Kidney (tissue), 14 donors: ENCODE data around the gene EDEM2. TPM values are rescaled to one million over a fixed set of nuclear protein-coding genes. Genes with fewer than 3 reads are reported as not detected.

Source experiments
- DNase-seq, 5 donors: peaks; one replicate each; pipeline ENCODE4 v3.0.0-alpha.2; 2013 to 2020
- FAIRE-seq: peaks from 2 replicates; lab custom pipeline; 2012; peaks lifted over from hg19 to GRCh38; lab: Jason Lieb, UNC
- H3K27ac ChIP-seq, 2 donors: one replicate each; pipeline ENCODE4 v1.7.0; 2013; ENCODE audit warnings: low read depth in 2 of 2, low read length in 2 of 2, inconsistent platforms in 1 of 2
- H3K27me3 ChIP-seq: one replicate; pipeline ENCODE4 v1.7.1; 2013; ENCODE audit warnings: low read length, inconsistent platforms; ENCODE audit not compliant: control insufficient read depth, insufficient read depth
- H3K36me3 ChIP-seq, 3 donors: one replicate each; pipeline versions ENCODE4 v1.7.0 to v1.7.1; 2013; ENCODE audit warnings: low read length in 3 of 3, control low read depth in 1 of 3, inconsistent platforms in 1 of 3; ENCODE audit not compliant: insufficient read depth in 3 of 3, control insufficient read depth in 2 of 3
- H3K4me1 ChIP-seq, 3 donors: one replicate each; pipeline versions ENCODE4 v1.7.0 to v1.7.1; 2013; ENCODE audit warnings: low read length in 3 of 3, inconsistent platforms in 1 of 3, low read depth in 1 of 3; ENCODE audit not compliant: control insufficient read depth in 2 of 3, insufficient read depth in 2 of 3
- H3K4me3 ChIP-seq, 3 donors: one replicate each; pipeline versions ENCODE4 v1.7.0 to v1.8.1; 2013; ENCODE audit warnings: low read length in 3 of 3, control low read depth in 1 of 3, inconsistent platforms in 1 of 3
- H3K9ac ChIP-seq, 3 donors: one replicate each; pipeline versions ENCODE4 v1.7.0 to v1.7.1; 2013; ENCODE audit warnings: low read length in 3 of 3, control low read depth in 1 of 3, inconsistent platforms in 1 of 3
- H3K9me3 ChIP-seq, 3 donors: one replicate each; pipeline versions ENCODE4 v1.7.0 to v1.7.1; 2013; ENCODE audit warnings: low read length in 3 of 3, control low read depth in 1 of 3, inconsistent platforms in 1 of 3; ENCODE audit not compliant: control insufficient read depth in 2 of 3, insufficient read depth in 1 of 3
- CTCF ChIP-seq: IDR thresholded peaks from 3 replicates; pipeline ENCODE4 v1.5.1; 2012; ENCODE audit warnings: mild to moderate bottlenecking, moderate library complexity, borderline replicate concordance; ENCODE audit not compliant: insufficient read depth; ENCODE audit errors: extremely low read depth
- intact Hi-C: fragments of 100-400 bp; cut with DNase I; formaldehyde crosslinking; loops from one replicate; pipeline ENCODE4 v1.11.1; 2022
- polyA plus RNA-seq: library from polyadenylated mRNA; stranded (reverse); fragments of 350-450 nt; fragmentation: Illumina TruSeq; extraction: RNeasy Lipid Tissue Mini Kit (QIAGEN cat#74804); gene quantifications from one replicate; pipeline ENCODE4 v1.2.3, GENCODE V29; 2014; ENCODE audit warnings: low read depth, low replicate concordance; ENCODE audit not compliant: insufficient read depth
- total RNA-seq: library from RNA; stranded (reverse); fragmentation: NEBNext Ultra II Directional; extraction: Animal tissue kit (Norgen Biotek cat#: 25700); gene quantifications from one replicate; pipeline ENCODE4 v1.2.1, GENCODE V29; 2021
- donor health status: control.
- donor health status: control.
- donor health status: control.
- donor health status: control.
- donor health status: control.
- donor health status: DM: yes; HTN: yes; CAD: no.
- donor health status: Normal renal cell carcinoma (clear cell type).

EDEM2 gene
- total and polyA plus RNA-seq, 2 donors from 2014 or later: 27.1 to 30.0 TPM

- Histone ChIP-seq H3K36me3 (peaks cover 5 to 34% (median 25%) of the 10 kb centered on the region in 3 donors), H3K9ac (no peak overlapping the region), H3K9me3 (no peaks in the 10 kb centered on the region), H3K4me3 (no peak overlapping the region), H3K4me1 (peaks cover 0 to 2% (median 0%) of the 10 kb centered on the region in 3 donors), H3K27me3 (no peaks in the 10 kb centered on the region), H3K27ac (no peak overlapping the region)
- no peak for FAIRE-seq
- no peak for DNase-seq
- intact Hi-C loops: no loop called here
- TF ChIP-seq CTCF: no peak
Observed at GRCh38 chr20:35133735-35134134, 13.4 kb downstream of the EDEM2 start.

- no peaks in the 10 kb centered on the region for H3K27me3 ChIP-seq
- H3K4me3 ChIP-seq: no peak overlapping the region
- H3K27ac ChIP-seq: no peak overlapping the region
- DNase-seq (peak in 3 of 5 donors; percentile 29 to 37 (median 31)), FAIRE-seq (no peak)
- intact Hi-C loops: no loop called here
- no peak for TF ChIP-seq CTCF
- H3K9me3 ChIP-seq: no peaks in the 10 kb centered on the region
- peaks cover 5 to 31% (median 25%) of the 10 kb centered on the region in 3 donors for H3K36me3 ChIP-seq
- H3K4me1 ChIP-seq: peaks cover 0 to 2% (median 0%) of the 10 kb centered on the region in 3 donors
- H3K9ac ChIP-seq: no peak overlapping the region
Observed at GRCh38 chr20:35133031-35133430, 14.1 kb downstream of the EDEM2 start.

- TF ChIP-seq CTCF: no peak
- intact Hi-C loops: no loop called here
- Histone ChIP-seq H3K4me3 (no peak overlapping the region), H3K27me3 (no peaks in the 10 kb centered on the region), H3K9ac (no peak overlapping the region), H3K27ac (no peak overlapping the region), H3K4me1 (peaks cover 0 to 2% (median 0%) of the 10 kb centered on the region in 3 donors), H3K9me3 (no peaks in the 10 kb centered on the region), H3K36me3 (peaks cover 5 to 28% (median 23%) of the 10 kb centered on the region in 3 donors)
- DNase-seq (no peak), FAIRE-seq (no peak)
Observed at GRCh38 chr20:35131934-35132333, 15.2 kb downstream of the EDEM2 start.

- Histone ChIP-seq H3K36me3 (peaks cover 5 to 30% (median 29%) of the 10 kb centered on the region in 3 donors), H3K9ac (no peak overlapping the region), H3K9me3 (no peaks in the 10 kb centered on the region), H3K4me1 (peaks cover 0 to 1% (median 0%) of the 10 kb centered on the region in 3 donors), H3K4me3 (no peak overlapping the region), H3K27ac (no peak overlapping the region), H3K27me3 (no peaks in the 10 kb centered on the region)
- FAIRE-seq: no peak
- TF ChIP-seq CTCF: no peak
- no peak for DNase-seq
- intact Hi-C loops: no loop called here
Observed at GRCh38 chr20:35129647-35130069, 17.5 kb downstream of the EDEM2 start.
